Chondrocyte (in vitro differentiated cells): ENCODE data around the gene TEAD1. TPM values are rescaled to one million over a fixed set of nuclear protein-coding genes. Genes with fewer than 3 reads are reported as not detected.

ENCODE experiments used
- DNase-seq: peaks from one replicate; pipeline ENCODE4 v3.0.0; 2021; ENCODE audit warnings: mixed read lengths, low spot score
- H3K27ac Mint-ChIP-seq: one replicate; pipeline ENCODE4 v1.8.0; 2021; ENCODE audit warnings: mild to moderate bottlenecking, moderate library complexity, mixed read lengths; ENCODE audit not compliant: unreplicated experiment
- H3K27me3 Mint-ChIP-seq: 2 replicates; pipeline ENCODE4 v1.8.0; 2021; ENCODE audit warnings: low read depth, mixed read lengths
- H3K36me3 Mint-ChIP-seq: 2 replicates; pipeline ENCODE4 v1.8.0; 2021; ENCODE audit warnings: low read depth, mixed read lengths
- H3K4me1 Mint-ChIP-seq: 2 replicates; pipeline ENCODE4 v1.8.0; 2021; ENCODE audit warnings: low read depth, mild to moderate bottlenecking, mixed read lengths
- H3K4me3 Mint-ChIP-seq: one replicate; pipeline ENCODE4 v1.8.0; 2021; ENCODE audit warnings: mild to moderate bottlenecking, moderate library complexity, mixed read lengths; ENCODE audit not compliant: unreplicated experiment
- H3K9me3 Mint-ChIP-seq: 2 replicates; pipeline ENCODE4 v1.8.0; 2021; ENCODE audit warnings: low read depth, mixed read lengths
- total RNA-seq: library from RNA; stranded (reverse); gene quantifications from 3 replicates; pipeline ENCODE4 v1.2.1, GENCODE V29; 2021
- TF ChIP-seq, protein P1 (sequence below): fragments of 200-600 bp; sonication (generic); IDR thresholded peaks from 2 replicates; pipeline ENCODE4 v1.5.0; 2021; ENCODE audit warnings: antibody characterized with exemption, mild to moderate bottlenecking, moderate library complexity

TEAD1 gene
- total RNA-seq, 1 donor from 2014 or later = 137 TPM

DNA sequence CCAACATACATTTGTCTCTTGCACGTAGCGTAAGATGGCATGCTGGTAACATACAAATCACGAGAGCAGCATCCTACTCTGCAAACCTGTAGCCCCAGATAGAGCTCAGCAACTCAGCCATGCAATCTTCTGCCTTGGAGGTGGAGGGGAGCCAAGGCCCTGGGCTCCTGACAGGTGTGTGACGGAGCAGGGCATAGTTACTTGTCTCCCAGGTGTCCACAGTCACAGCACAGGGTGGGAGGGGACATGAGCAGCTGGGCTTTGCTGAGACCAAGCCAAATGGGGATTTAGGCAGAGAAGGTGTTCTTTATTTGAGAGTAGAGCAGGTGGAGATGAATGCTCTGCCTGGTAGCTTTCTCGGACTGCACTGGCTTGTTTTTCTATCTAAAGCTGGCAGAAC is 111.7 kb downstream of the TEAD1 start:
- H3K27me3 Mint-ChIP-seq = no peaks in the 10 kb centered on the region
- H3K27ac Mint-ChIP-seq = no peak overlapping the region
- no peak for DNase-seq

DNA sequence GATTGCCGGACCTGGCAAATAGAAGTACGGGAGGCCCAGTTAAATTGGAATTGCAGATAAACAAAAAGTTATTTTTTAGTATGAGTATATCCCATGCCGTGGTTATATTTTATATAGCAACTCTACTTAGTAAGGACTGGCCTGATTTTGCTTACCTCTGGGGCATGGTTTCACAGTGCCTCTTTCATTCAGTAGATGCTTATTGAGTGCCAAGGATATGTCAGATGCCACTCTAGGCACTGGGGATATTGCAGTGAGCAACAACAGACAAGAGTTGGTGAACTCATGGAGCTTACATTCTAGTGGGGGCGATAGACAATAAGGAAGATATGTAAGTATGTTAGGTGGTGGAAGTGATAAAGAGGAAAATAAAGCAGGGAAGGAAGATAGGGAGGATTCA is 112.2 kb downstream of the TEAD1 start:
- TF ChIP-seq, protein P1, sequence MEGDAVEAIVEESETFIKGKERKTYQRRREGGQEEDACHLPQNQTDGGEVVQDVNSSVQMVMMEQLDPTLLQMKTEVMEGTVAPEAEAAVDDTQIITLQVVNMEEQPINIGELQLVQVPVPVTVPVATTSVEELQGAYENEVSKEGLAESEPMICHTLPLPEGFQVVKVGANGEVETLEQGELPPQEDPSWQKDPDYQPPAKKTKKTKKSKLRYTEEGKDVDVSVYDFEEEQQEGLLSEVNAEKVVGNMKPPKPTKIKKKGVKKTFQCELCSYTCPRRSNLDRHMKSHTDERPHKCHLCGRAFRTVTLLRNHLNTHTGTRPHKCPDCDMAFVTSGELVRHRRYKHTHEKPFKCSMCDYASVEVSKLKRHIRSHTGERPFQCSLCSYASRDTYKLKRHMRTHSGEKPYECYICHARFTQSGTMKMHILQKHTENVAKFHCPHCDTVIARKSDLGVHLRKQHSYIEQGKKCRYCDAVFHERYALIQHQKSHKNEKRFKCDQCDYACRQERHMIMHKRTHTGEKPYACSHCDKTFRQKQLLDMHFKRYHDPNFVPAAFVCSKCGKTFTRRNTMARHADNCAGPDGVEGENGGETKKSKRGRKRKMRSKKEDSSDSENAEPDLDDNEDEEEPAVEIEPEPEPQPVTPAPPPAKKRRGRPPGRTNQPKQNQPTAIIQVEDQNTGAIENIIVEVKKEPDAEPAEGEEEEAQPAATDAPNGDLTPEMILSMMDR = no peak
- no peak for DNase-seq
- Mint-ChIP-seq H3K36me3 (peaks cover 3% of the 10 kb centered on the region), H3K4me1 (peaks cover 53% of the 10 kb centered on the region), H3K9me3 (no peaks in the 10 kb centered on the region), H3K4me3 (no peak overlapping the region), H3K27me3 (no peaks in the 10 kb centered on the region), H3K27ac (peak overlapping the region; percentile 10)

More for the DNA sequence above, 111.7 kb downstream of the TEAD1 start:
- peaks cover 3% of the 10 kb centered on the region for H3K36me3 Mint-ChIP-seq
- H3K9me3 Mint-ChIP-seq = no peaks in the 10 kb centered on the region
- peaks cover 48% of the 10 kb centered on the region for H3K4me1 Mint-ChIP-seq
- TF ChIP-seq, protein P1 = no peak
- H3K4me3 Mint-ChIP-seq = no peak overlapping the region

DNA sequence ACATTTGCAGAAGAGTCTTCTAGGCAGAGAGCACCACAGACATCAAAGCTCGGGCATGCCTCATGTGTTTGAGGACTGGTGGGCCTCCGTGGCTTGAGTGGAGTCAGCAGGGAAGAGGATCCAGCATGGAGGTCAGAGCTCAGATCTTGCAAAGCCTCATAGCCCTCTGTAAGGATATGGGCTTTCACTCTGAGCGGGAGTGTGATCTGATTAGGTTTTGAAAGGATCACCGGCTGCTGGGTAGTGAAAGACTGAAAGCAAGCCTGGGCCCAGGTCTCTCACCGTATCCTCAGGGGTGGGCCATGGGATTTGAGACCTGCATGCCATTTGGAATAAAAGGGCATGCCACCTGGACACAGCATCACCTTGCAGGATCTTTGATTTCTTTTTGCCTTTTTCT is 112.7 kb downstream of the TEAD1 start:
- TF ChIP-seq, protein P1 = no peak
- no peaks in the 10 kb centered on the region for H3K27me3 Mint-ChIP-seq
- DNase-seq = no peak
- no peaks in the 10 kb centered on the region for H3K9me3 Mint-ChIP-seq
- H3K27ac Mint-ChIP-seq = peak overlapping the region; percentile 10
- no peak overlapping the region for H3K4me3 Mint-ChIP-seq
- peaks cover 3% of the 10 kb centered on the region for H3K36me3 Mint-ChIP-seq
- H3K4me1 Mint-ChIP-seq = peaks cover 58% of the 10 kb centered on the region

DNA sequence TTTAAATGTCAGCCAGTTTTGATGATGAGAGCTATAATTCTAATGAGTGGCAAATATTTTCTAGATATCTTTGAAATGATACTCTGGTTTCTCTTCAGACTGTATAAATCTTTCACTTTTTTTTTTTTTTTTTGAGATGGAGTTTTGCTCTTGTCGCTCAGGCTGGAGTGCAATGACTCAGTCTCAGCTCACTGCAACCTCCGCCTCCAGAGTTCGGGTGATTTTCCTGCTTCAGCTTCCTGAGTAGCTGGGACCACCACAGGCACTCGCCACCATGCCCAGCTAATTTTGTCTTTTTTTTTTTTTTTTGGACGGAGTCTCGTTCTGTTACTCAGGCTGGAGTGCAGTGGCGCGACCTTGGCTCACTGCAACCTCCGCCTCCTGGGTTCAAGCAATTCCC is 113.6 kb downstream of the TEAD1 start:
- TF ChIP-seq, protein P1 = no peak
- peaks cover 2% of the 10 kb centered on the region for H3K36me3 Mint-ChIP-seq
- H3K27me3 Mint-ChIP-seq = no peaks in the 10 kb centered on the region
- peak overlapping the region; percentile 91 for H3K27ac Mint-ChIP-seq
- DNase-seq = no peak
- H3K9me3 Mint-ChIP-seq = no peaks in the 10 kb centered on the region
- H3K4me3 Mint-ChIP-seq = peak overlapping the region; percentile 54
- peaks cover 67% of the 10 kb centered on the region for H3K4me1 Mint-ChIP-seq

DNA sequence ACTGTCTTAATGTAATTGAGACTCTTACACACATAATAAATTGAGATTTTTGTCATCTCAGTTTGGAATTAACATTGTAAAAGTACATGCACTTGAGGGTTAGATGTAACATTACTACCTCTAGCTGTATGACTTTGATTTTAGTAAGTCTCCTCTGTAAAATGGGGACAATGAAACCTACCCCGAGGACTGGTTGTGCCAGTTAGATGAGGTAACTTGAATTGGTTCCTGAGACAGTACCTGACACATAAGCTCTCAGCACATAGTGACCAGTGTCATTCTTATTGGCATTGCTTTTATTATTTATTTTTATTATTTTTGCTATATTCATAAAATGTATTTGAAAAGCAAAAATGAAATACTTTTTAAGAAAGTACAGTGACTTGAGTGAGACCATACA is 114.8 kb downstream of the TEAD1 start:
- Mint-ChIP-seq H3K27me3 (no peaks in the 10 kb centered on the region), H3K4me3 (no peak overlapping the region), H3K9me3 (no peaks in the 10 kb centered on the region), H3K4me1 (peaks cover 75% of the 10 kb centered on the region), H3K36me3 (peaks cover 2% of the 10 kb centered on the region), H3K27ac (peak overlapping the region; percentile 91)
- no peak for DNase-seq
- TF ChIP-seq, protein P1 = no peak
